AG04449 (cell line): Measurements from ENCODE around the gene CLCA4.

ENCODE experiments used
- CTCF ChIA-PET: fragments of 350-600 bp; formaldehyde crosslinking; extraction: SDS; loops from one replicate; lab custom pipeline; 2021; ENCODE audit warnings: antibody characterized with exemption; lab: Yijun Ruan, JAX
- POLR2A ChIA-PET: fragments of 400-600, 350-600 bp; formaldehyde crosslinking; extraction: SDS; loops from one replicate; lab custom pipeline; 2020; ENCODE audit warnings: antibody characterized with exemption, inconsistent platforms; lab: Yijun Ruan, JAX
- DNase-seq: peaks from one replicate; pipeline ENCODE4 v3.0.0-alpha.2; 2010; ENCODE audit warnings: low read depth, low spot score
- H3K4me3 ChIP-seq: 2 replicates; pipeline ENCODE4 v1.5.1; 2011; ENCODE audit warnings: low read depth, mild to moderate bottlenecking, control low read depth, low read length
- CTCF ChIP-seq: IDR thresholded peaks from one replicate; pipeline ENCODE4 v1.5.1; 2011; ENCODE audit warnings: mild to moderate bottlenecking, moderate library complexity, low read length, control low read depth, inconsistent platforms; ENCODE audit not compliant: insufficient read depth; ENCODE audit errors: missing control alignments

The CLCA4 gene

DNA sequence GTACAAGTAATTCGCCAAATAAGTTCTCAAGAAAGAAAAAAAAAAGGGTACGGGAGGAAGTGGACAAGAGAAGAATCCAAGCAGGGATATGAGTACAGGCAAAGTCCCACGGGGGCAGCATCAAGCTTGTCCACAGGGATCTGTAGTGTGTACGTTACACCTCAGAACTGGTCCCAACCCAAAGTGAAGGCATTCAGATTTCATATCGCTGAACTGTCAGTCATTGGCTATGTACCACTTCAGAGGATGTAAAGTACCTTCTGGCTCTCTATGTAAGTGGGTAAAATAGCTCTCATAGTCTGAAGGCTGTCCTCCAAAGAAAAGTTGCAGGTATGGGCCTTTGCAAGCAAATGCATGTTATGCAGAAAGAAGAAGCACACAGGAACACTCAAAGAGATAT lies 8.1 kb upstream of the CLCA4 start:
- no peak for TF ChIP-seq CTCF
- CTCF ChIA-PET = no interaction called here

GRCh38 chr1:86541859-86542258 lies 5.0 kb upstream of the CLCA4 start:
- CTCF ChIA-PET = interaction anchor here (0.7 to 1.9 kb wide), 2 partner anchors 40 to 162 kb away, joined by 4 to 5 read pairs; no protein-coding TSS in a partner anchor
- POLR2A ChIA-PET = no interaction called here
- H3K4me3 ChIP-seq = no peak overlapping the region
- DNase-seq = no peak
- no peak for TF ChIP-seq CTCF

More for the DNA sequence above, 8.1 kb upstream of the CLCA4 start:
- POLR2A ChIA-PET = no interaction called here
- DNase-seq = no peak
- no peak overlapping the region for H3K4me3 ChIP-seq

DNA sequence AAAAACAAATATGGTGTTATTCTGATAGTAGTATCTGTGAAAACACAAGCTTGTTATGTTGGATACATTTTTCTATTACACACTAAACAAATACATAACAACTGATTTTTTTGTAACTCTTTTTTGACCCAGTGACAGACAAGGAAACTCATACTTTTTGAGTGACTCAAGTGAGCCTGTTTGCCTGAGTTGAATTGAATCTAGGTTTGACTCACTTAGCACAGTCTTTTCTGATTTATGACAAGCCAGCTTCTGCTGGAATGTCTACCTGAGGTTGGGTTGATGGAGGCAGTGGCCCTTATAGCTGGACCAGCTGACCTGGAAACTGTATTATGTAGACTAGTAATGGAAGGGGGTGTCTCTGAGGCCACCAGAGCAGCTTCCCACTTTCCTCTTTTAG lies 4.2 kb upstream of the CLCA4 start:
- no peak for TF ChIP-seq CTCF

GRCh38 chr1:86548839-86549238 lies 2.0 kb downstream of the CLCA4 start:
- ChIA-PET POLR2A (no interaction called here), CTCF (no interaction called here)
- H3K4me3 ChIP-seq = no peak overlapping the region
- DNase-seq = no peak
- TF ChIP-seq CTCF = no peak

More for the DNA sequence above, 4.2 kb upstream of the CLCA4 start:
- no peak overlapping the region for H3K4me3 ChIP-seq
- no peak for DNase-seq
- ChIA-PET POLR2A (no interaction called here), CTCF (interaction anchor here (0.7 to 1.9 kb wide), 3 partner anchors 41 to 163 kb away, joined by 3 to 5 read pairs (median 4); no protein-coding TSS in a partner anchor)

- no peak for TF ChIP-seq CTCF
- CTCF ChIA-PET = no interaction called here
- no peak overlapping the region for H3K4me3 ChIP-seq
- no peak for DNase-seq
- POLR2A ChIA-PET = no interaction called here
Observed at GRCh38 chr1:86551305-86551704, 4.4 kb downstream of the CLCA4 start.

DNA sequence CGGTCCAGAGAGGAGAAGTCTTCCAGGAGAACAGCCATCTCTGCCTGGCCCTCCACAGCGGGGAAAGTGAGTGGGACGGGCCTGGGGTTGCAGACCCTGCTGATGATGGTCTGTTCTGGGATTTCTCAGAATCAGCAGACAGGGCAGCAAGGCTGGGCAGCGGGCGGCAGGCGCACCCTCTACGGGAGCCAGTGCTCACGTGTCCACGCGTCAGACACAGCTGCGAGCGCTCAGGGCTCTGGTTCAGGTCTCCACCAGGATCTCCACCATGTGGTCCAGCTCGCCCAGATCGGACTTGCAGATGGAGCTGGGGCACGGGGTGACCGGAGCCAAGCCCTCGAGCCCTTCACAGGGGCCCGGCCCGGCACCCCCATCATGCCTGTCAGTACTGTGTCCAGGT lies 5.5 kb downstream of the CLCA4 start:
- DNase-seq = no peak
- no peak overlapping the region for H3K4me3 ChIP-seq
- ChIA-PET CTCF (no interaction called here), POLR2A (no interaction called here)
- TF ChIP-seq CTCF = no peak
